ENCODE data around the gene DOCK1. TPM values are rescaled to one million over a fixed set of nuclear protein-coding genes. Genes with fewer than 3 reads are reported as not detected.

Gene DOCK1
- polyA plus RNA-seq, 1 experiment, result 37.9 TPM

DNA sequence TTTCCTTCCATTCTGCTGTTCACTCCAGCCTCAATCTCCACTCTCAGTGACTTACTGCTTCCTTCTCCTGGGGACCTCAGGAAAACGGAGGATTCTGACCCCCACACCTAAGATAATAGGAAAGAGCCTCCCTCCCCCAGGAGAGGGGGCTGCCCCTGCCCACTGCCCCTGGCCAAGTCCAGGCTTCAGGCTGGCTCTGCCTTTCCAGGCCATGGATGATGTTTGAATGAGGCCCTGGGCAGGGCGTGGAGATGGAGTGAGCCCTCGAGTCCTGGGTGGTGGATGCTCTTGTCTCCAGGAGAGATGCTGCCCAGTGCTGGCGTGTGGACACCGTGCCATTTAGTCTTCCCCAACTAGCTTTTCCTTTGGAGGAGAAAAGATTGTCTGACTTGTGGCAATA is 184.2 kb downstream of the DOCK1 start:
- Histone ChIP-seq H3K27me3 (ENCODE audit: control insufficient read depth, insufficient read depth, low read length) (no peaks in the 10 kb centered on the region), H3K4me3 (ENCODE audit: low read depth, low read length) (no peak overlapping the region), H3K27ac (ENCODE audit: low read depth, low read length) (no peak overlapping the region), H3K9me3 (ENCODE audit: control insufficient read depth, insufficient read depth, low read length) (no peaks in the 10 kb centered on the region; the same call in 1 of the 2 replicates)
- POLR2A ChIA-PET, result no interaction called here
- DNase-seq (ENCODE audit: low read depth, low spot score), result no peak
- TF ChIP-seq, protein P1, sequence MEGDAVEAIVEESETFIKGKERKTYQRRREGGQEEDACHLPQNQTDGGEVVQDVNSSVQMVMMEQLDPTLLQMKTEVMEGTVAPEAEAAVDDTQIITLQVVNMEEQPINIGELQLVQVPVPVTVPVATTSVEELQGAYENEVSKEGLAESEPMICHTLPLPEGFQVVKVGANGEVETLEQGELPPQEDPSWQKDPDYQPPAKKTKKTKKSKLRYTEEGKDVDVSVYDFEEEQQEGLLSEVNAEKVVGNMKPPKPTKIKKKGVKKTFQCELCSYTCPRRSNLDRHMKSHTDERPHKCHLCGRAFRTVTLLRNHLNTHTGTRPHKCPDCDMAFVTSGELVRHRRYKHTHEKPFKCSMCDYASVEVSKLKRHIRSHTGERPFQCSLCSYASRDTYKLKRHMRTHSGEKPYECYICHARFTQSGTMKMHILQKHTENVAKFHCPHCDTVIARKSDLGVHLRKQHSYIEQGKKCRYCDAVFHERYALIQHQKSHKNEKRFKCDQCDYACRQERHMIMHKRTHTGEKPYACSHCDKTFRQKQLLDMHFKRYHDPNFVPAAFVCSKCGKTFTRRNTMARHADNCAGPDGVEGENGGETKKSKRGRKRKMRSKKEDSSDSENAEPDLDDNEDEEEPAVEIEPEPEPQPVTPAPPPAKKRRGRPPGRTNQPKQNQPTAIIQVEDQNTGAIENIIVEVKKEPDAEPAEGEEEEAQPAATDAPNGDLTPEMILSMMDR (IDR thresholded peaks at IDR 0.05; ENCODE audit: low read depth, low read length), result no peak
- CTCF ChIA-PET, result no interaction called here

DNA sequence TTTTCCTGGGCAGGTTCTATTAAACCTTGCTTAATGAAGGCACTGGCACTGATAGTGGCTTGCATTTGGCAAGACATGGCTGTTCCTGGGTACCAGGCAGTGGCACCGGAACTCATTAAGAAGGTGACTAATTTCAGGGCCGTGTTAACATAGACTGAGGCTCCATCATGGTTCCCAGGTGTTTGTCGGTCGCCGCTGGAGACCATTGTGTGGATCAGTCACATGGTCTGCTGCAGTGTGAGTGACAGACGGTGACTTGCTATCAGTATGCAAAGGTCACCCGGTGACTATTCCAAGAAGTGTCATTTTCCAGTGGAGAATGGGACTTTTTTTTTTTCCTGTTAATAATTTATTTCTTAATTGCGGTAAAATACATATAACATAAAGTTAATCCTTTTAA is 184.9 kb downstream of the DOCK1 start:
- ChIA-PET POLR2A (interaction anchor here (0.5 to 0.6 kb wide), 2 partner anchors 40 to 145 kb away, joined by 3 to 4 read pairs; no protein-coding TSS in a partner anchor), CTCF (no interaction called here)
- Histone ChIP-seq H3K4me3 (ENCODE audit: low read depth, low read length) (no peak overlapping the region), H3K27ac (ENCODE audit: low read depth, low read length) (no peak overlapping the region), H3K9me3 (ENCODE audit: control insufficient read depth, insufficient read depth, low read length) (no peaks in the 10 kb centered on the region; the same call in 1 of the 2 replicates), H3K27me3 (ENCODE audit: control insufficient read depth, insufficient read depth, low read length) (no peaks in the 10 kb centered on the region)
- DNase-seq (ENCODE audit: low read depth, low spot score), result no peak
- TF ChIP-seq, protein P1 (IDR thresholded peaks at IDR 0.05; ENCODE audit: low read depth, low read length), result no peak

DNA sequence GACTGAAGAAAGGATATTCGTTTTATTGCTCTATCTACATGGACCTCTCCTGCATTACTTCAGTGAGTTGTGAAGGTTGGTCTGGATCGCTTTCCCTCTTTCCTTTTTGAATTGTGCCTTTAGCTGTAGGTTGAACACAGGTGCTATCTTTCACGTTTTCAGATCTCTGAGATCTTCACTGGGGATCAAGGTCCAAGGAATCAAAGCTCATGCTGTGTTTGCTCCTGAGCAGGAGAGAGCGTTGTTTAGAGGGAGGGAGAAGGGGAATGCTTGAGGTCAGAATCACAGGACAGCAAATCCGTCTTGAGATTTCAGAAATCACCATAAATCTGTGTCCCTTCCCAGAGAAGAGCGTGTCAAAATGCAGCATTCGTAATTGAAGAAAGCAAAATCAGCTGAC is 186.1 kb downstream of the DOCK1 start:
- CTCF ChIA-PET, result no interaction called here
- Histone ChIP-seq H3K27ac (ENCODE audit: low read depth, low read length) (no peak overlapping the region), H3K27me3 (ENCODE audit: control insufficient read depth, insufficient read depth, low read length) (no peaks in the 10 kb centered on the region), H3K4me3 (ENCODE audit: low read depth, low read length) (no peak overlapping the region), H3K9me3 (ENCODE audit: control insufficient read depth, insufficient read depth, low read length) (no peaks in the 10 kb centered on the region; the same call in 1 of the 2 replicates)
- POLR2A ChIA-PET, result no interaction called here
- no peak for DNase-seq (ENCODE audit: low read depth, low spot score)
- TF ChIP-seq, protein P1 (IDR thresholded peaks at IDR 0.05; ENCODE audit: low read depth, low read length), result no peak

DNA sequence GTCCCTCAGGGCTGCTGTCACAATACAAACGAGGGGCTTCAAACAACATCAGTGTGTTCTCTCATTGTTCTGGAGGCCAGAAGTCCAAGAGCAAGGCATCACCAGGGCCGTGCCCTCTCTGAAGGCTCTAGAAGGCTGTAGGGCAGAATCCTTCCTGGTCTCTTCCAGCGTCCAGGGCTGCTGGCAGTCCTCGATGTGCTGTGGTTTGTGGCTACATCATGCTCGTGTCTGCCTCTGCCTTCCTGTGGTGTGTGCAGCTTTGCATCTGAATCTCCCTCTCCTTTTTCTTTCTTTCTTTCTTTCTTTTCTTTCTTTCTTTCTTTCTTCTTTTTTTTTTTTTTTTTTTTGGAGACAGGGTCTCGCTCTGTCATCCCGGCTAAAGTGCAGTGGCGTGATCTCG is 187.7 kb downstream of the DOCK1 start:
- Histone ChIP-seq H3K4me3 (ENCODE audit: low read depth, low read length) (no peak overlapping the region), H3K27me3 (ENCODE audit: control insufficient read depth, insufficient read depth, low read length) (no peaks in the 10 kb centered on the region), H3K27ac (ENCODE audit: low read depth, low read length) (no peak overlapping the region), H3K9me3 (ENCODE audit: control insufficient read depth, insufficient read depth, low read length) (no peaks in the 10 kb centered on the region; the same call in 1 of the 2 replicates)
- TF ChIP-seq, protein P1 (IDR thresholded peaks at IDR 0.05; ENCODE audit: low read depth, low read length), result no peak
- CTCF ChIA-PET, result interaction anchor here (0.6 kb wide), 1 partner anchor 212 kb away, joined by 5 read pairs; no protein-coding TSS in a partner anchor
- DNase-seq (ENCODE audit: low read depth, low spot score), result no peak
- POLR2A ChIA-PET, result no interaction called here

DNA sequence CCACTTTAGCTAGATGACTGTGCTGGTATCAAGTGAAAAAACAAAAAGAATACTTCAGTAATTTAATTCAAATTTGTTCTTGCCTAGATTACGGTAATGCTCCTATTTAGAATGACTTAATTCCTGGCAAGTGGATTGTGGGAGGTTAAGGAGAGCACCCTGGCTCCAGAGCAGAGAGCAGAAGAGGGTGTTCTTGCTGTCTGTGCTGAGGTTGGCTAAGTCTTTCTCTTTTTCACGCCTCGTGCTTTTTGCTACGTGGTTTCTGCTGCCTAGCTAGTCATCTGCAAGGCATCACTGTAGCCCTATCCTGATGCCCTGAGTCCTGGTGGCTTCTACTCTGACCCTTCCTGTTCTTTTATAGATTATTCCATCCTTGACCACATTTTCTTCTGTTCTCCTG is 189.8 kb downstream of the DOCK1 start:
- TF ChIP-seq, protein P1 (IDR thresholded peaks at IDR 0.05; ENCODE audit: low read depth, low read length), result no peak
- H3K9me3 ChIP-seq (ENCODE audit: control insufficient read depth, insufficient read depth, low read length), result no peaks in the 10 kb centered on the region
- H3K27ac ChIP-seq (ENCODE audit: low read depth, low read length), result no peak overlapping the region
- H3K4me3 ChIP-seq (ENCODE audit: low read depth, low read length), result no peak overlapping the region
- POLR2A ChIA-PET, result no interaction called here
- no peak for DNase-seq (ENCODE audit: low read depth, low spot score)
- no peaks in the 10 kb centered on the region for H3K27me3 ChIP-seq (ENCODE audit: control insufficient read depth, insufficient read depth, low read length)
- CTCF ChIA-PET, result no interaction called here

Data from AG04450 (cell line).